Stimulated activated CD4-positive, alpha-beta T cell treated with anti-CD3 and anti-CD28 coated beads, Interleukin-15, amount 100 ng/mL, for 1 hour (primary cell): ENCODE data around the gene ADGRL1.
"Not testable (repeated sequence)": the region's sequence is repeated elsewhere in the genome, so short reads cannot be mapped to it uniquely, and the experiment has no call there.

Experiments
- DNase-seq, 2 donors: peaks; one replicate each; pipeline ENCODE4 v3.0.0-alpha.2; 2020; ENCODE audit warnings: low read depth in 1 of 2, low spot score in 1 of 2

Gene ADGRL1

DNA sequence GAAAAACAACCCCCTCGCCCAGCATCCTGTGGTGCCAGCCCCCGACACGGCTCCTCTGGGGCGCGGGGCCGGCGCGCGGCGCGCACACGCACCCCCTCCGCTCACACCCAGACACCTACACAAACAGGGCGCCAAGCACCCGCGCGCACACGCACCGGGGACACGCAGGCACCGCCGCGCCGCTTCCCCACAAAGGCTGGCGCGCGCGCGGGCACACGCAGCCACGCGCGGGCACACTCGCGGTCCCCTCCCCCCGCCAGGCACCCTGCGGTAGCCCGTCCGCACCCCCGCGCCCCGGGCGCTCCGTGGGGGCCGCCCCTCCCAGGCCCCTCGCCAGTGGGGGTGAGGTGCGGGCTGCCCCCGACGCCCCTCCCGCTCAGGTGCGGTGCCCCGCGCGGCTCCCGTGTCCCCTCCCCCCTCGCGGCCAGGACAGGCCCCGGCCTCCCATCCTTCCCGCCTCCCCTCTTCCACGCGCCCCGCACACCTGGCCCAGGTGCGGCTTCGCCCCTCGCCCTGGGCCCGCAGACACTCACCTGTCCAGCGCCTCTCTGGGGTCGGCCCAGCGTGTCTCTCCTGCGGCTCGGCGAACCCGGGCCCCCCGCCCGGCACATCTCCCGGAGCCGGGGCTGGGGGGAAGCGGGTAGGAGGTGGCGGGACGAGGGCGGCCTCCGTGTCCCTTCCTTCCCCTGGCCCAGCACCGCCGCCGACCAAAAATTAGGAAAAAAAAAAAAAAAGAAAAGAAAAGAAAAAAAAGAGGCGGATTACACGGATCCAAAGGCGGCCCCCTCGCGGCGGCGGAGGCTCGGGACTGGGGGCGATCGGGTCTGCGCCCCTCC, at the start of gene ADGRL1:
ADGRL1 (minus strand) TSS at position 718 of the 836 bp plus-strand sequence. CDS start 22,567 bp downstream, outside the sequence.
- not testable (repeated sequence) for DNase-seq

- not testable (repeated sequence) for DNase-seq
Observed at GRCh38 chr19:14255316-14255715, 49.3 kb upstream of the ADGRL1 start.

GRCh38 chr19:14253822-14254599, 48.0 kb upstream of the ADGRL1 start:
- DNase-seq, result not testable (repeated sequence)

DNA sequence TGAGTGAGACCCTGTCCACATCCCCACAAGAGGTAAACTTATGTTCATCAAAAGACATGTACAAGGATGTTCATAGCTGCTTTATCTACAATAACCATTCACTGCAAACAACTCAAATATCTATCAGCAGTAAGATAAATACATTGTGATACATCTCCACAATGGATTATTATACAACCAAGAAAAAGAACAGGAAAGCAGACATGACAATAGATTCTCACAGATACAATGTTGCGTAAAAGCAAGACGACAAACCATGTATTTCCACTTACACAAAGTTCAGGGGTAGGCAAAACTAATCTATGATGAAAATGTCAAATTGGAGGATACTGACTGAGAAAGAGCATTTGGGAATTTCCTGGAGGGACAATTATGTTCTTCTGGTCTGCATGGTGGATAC, 46.2 kb upstream of the ADGRL1 start:
- DNase-seq, result not testable (repeated sequence)

DNA sequence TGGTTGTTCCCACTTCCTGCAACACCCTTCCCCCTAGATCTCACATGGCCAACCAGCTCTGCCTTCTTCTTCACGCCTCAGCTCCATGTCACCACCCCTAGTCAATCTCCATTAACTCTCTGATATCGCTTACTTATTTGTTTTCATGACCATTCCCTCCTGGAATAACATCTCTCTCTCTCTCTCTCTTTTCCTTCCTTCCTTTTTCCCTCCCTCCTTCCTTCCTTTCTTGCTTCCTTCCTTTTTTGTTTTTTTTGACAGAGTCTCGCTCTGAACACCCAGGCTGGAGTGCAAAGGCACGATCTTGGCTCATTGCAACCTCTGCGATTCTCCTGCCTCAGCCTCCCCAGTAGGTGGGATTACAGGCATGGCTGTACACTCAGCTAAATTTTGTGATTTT, 44.9 kb upstream of the ADGRL1 start:
- no peak for DNase-seq

DNA sequence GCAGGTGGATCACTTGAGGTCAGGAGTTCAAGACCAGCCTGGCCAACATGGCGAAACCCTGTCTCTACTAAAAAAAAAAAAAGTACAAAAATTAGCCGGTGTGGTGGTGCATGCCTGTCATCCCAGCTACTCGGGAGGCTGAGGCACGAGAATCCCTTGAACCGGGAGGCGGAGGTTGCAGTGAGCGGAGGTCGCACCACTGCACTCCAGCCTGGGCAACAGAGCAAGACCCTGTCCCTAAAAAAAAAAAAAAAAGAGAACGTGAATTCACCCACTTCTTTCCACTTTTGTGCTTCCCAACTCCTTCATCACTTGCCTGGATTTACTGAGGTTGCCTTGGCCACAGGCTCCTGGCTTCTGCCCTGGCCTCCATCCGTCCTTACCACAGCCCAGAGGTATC, 44.3 kb upstream of the ADGRL1 start:
- not testable (repeated sequence) for DNase-seq

DNA sequence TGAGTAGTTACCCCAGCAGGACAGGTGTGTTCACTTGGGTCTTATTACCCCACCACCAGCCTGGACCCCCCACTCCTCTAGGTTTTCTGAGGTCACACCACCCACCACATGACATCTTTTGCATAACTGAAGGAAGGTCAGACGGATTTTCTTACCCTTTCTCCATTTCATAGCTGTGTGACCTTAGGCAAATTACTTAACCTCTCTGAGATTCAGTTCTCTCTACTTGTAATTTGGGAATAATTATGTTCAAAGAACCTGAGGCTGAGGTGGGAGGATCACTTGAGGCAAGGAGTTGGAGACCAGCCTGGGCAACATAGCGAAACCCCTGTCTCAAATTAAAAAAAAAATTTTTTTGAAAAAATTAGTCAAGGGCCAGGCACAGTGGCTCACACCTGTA, 43.9 kb upstream of the ADGRL1 start:
- DNase-seq, result not testable (repeated sequence)

GRCh38 chr19:14249012-14249754, 43.2 kb upstream of the ADGRL1 start:
- DNase-seq, result peak in 1 of 2 donors; percentile 17

- DNase-seq, result peak; percentile 5 to 37
Observed at GRCh38 chr19:14248578-14249011, 42.6 kb upstream of the ADGRL1 start.

GRCh38 chr19:14247548-14248471, 41.8 kb upstream of the ADGRL1 start:
- DNase-seq, result not testable (repeated sequence)

GRCh38 chr19:14247205-14247547, 41.2 kb upstream of the ADGRL1 start:
- DNase-seq, result not testable (repeated sequence)

DNA sequence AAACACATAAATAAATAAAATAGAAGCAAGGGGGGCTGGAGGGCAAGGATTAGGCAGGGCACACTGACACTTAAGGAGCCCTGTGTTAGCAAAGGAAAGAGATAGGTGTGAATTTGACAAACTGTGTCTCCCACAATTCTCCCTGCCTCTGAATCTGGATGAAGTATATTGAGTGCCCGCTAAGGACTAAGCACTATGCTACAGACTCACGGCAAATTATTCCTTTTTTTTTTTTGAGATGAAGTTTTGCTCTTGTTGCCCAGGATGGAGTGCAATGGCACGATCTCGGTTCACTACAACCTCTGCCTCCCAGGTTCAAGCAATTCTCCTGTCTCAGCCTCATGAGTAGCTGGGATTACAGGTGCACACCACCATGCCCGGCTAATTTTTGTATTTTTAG, 38.4 kb upstream of the ADGRL1 start:
- not testable (repeated sequence) for DNase-seq

DNA sequence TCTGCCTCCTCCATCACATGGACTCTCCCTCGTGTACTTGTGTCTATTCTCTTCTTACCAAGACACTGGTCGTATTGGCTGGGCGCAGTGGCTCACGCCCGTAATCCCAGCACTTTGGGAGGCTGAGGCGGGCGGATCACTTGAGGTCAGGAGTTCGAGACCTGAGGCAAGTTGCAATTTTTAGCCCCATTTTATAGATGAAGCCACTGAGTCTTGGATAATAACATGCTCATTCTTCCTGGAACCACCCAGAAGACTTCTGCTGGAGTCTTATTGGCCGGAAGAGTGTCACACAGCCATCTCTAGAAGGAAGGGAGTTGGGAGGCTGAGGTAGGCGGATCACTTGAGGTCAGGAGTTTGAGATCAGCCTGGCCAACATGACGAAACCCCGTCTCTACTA, 37.7 kb upstream of the ADGRL1 start:
- DNase-seq, result not testable (repeated sequence)

GRCh38 chr19:14237014-14237941, 31.3 kb upstream of the ADGRL1 start:
- no peak for DNase-seq

DNA sequence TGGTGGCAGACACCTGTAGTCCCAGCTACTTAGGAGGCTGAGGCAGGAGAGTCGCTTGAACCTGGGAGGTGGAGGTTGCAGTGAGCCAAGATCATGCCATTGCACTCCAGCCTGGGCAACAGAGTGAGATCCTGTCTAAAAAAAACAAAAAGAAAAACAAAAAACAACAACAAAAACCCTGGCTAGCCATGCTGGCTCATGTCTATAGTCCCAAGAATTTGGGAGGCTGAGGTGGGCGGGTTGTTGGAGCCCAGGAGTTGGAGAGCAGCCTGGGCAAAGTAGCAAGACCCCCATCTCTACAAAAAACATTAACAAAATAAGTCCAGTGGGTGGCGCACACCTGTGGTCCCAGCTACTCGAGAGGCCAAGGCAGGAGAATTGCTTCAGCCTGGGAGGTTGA, 27.0 kb upstream of the ADGRL1 start:
- DNase-seq, result not testable (repeated sequence)

DNA sequence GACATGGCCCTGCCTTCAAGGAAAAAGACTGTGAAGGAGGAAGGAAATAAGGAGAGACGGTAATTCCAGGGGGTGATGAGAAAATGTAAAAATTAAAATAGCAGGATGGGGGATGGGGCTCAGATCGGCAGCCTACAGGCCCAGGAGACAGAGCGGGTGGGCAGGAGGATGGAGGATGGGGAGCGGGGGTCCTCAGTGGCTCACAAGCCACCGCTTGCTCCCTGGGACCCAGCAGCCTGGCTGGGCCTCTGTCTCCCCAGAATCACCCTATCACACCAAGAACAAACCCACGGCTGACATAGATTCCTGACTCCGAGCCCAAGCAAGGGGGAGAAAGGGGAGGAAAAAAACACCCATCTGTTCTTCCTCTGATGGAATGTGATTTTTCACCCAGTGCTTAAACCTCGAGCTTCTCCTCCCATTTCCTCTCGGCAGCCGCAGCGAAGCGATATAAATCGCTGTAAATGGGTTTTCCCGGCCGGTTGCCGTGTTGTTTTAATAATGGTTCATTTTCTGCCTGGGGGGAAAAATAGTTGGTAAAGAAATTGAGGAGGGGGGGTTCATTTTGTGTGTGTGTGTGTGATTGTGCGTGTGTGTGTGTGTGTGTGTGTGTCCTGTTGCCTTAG, 22.6 kb upstream of the ADGRL1 start:
- not testable (repeated sequence) for DNase-seq

DNA sequence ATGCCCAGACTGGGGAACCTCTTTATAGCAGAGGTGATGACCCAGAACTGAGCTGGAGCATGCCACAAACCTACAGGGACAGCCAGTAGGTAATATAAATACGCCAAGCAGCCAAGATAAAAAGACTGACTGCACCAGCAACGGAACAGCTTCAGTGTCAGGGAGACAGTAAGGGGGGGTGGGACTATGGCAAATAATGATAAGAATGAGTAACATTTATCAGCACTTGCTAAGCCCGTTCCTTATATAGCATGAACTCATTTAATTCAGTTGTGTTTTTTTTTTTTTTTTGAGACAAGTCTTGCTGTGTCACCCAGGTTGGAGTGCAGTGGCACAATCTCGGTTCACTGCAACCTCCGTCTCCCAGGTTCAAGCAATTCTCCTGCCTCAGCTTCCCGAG, 20.5 kb upstream of the ADGRL1 start:
- DNase-seq, result not testable (repeated sequence)

GRCh38 chr19:14222886-14223285, 16.9 kb upstream of the ADGRL1 start:
- DNase-seq, result no peak

DNA sequence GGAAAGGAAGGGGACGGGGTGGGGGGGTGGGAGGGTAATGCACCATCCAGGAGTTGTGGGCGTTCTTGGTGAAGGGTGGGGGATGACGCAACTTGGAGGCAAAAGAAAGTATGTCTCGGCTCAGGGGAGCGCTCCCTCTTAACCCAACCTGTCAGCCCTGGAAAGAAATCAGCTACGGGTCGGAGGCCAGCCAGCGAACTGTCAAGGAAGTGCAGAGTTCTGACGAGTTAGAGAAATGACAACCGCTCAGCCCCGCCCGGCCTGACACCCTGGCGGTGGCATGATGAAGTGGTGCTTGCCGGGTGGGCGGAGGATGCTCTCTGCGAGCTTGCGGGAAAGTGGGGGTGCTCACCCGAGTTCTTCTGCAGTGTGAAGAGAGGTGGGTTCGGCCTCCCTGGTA, 15.4 kb upstream of the ADGRL1 start:
- peak; percentile 44 to 48 for DNase-seq
